Retinal pigment epithelial cell (primary cell): ENCODE results near the gene DCAF5.
"Not testable (repeated sequence)": the region's sequence is repeated elsewhere in the genome, so short reads cannot be mapped to it uniquely, and the experiment has no call there.

Experiments
- DNase-seq: peaks from one replicate; pipeline ENCODE4 v3.0.0-alpha.2; 2010; ENCODE audit warnings: low read depth
- H3K4me3 ChIP-seq: 2 replicates; pipeline ENCODE4 v1.5.1; 2011; ENCODE audit warnings: mild to moderate bottlenecking, low read length, control low read depth, moderate library complexity
- TF ChIP-seq, protein P1 (sequence below): conservative IDR thresholded peaks from 2 replicates; pipeline ENCODE4 v1.5.1; 2011; ENCODE audit warnings: low read depth, low read length, control low read depth, inconsistent platforms

Gene DCAF5

DNA sequence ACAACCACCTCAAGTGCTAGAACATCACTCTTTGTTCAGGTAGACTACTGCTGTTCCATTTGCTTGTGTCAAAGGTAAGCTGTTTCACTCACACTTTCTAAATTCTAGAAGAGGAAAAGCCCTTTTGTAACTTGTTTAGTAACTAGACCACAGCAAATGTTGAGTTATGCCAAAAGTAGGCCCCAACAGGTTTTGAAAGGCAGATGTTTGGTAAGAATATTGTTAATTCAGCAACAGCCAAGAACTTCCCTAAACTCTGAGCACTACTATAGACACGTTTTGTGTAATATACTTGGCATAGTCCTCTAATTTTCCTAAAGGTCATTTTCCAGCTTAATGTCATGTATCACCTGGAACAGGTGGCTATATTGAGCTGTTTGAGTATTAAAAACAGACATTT, 79.0 kb downstream of the DCAF5 start:
- TF ChIP-seq, protein P1, sequence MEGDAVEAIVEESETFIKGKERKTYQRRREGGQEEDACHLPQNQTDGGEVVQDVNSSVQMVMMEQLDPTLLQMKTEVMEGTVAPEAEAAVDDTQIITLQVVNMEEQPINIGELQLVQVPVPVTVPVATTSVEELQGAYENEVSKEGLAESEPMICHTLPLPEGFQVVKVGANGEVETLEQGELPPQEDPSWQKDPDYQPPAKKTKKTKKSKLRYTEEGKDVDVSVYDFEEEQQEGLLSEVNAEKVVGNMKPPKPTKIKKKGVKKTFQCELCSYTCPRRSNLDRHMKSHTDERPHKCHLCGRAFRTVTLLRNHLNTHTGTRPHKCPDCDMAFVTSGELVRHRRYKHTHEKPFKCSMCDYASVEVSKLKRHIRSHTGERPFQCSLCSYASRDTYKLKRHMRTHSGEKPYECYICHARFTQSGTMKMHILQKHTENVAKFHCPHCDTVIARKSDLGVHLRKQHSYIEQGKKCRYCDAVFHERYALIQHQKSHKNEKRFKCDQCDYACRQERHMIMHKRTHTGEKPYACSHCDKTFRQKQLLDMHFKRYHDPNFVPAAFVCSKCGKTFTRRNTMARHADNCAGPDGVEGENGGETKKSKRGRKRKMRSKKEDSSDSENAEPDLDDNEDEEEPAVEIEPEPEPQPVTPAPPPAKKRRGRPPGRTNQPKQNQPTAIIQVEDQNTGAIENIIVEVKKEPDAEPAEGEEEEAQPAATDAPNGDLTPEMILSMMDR: no peak
- DNase-seq: no peak

DNA sequence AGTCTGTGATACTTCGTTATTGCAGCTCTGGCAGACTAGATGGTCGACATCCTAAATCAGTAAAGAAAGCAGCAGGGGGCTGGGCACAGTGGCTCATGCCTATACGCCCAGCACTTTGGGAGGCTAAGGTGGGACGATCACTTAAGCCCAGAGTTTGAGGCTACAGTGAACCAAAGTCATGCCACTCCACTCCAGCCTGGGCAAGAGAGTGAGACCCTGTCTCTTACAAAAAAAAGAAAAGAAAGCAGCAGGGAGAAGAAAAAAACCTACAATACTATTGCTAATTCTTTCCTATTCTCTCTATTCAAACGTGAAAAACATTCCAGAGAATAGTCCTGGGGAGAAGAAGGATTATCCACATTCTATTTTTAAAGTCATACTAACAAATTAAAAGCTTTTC, 79.5 kb downstream of the DCAF5 start:
- no peak for DNase-seq
- TF ChIP-seq, protein P1: no peak
- no peak overlapping the region for H3K4me3 ChIP-seq

More for the DNA sequence above, 79.0 kb downstream of the DCAF5 start:
- no peak overlapping the region for H3K4me3 ChIP-seq

GRCh38 chr14:69072584-69072983, 80.3 kb downstream of the DCAF5 start:
- no peak overlapping the region for H3K4me3 ChIP-seq
- TF ChIP-seq, protein P1: no peak
- DNase-seq: no peak

GRCh38 chr14:69068744-69069421, 84.0 kb downstream of the DCAF5 start:
- TF ChIP-seq, protein P1: no peak
- H3K4me3 ChIP-seq: no peak overlapping the region
- DNase-seq: no peak

GRCh38 chr14:69066396-69067171, 86.3 kb downstream of the DCAF5 start:
- no peak overlapping the region for H3K4me3 ChIP-seq
- TF ChIP-seq, protein P1: no peak
- DNase-seq: no peak

GRCh38 chr14:69065934-69066333, 87.0 kb downstream of the DCAF5 start:
- not testable (repeated sequence) for H3K4me3 ChIP-seq, DNase-seq

DNA sequence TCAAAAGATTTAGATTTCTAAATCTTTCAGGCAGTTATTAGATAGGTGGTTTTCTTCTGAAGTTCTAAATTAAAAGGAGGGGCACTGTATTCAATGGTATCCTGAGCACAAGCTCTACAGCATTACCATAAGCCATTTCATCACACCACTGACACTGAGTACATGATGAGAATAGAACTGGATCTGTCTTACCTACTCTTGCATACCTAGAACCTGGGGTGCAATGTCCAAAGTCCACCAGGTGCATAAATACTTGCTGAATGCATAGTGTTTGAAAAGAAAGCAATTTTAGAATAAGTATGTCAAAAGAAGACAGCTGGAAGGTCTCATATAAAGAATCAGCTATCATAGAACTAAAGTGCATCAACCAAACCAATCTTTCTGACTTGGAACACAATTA, 88.3 kb downstream of the DCAF5 start:
- TF ChIP-seq, protein P1: no peak
- H3K4me3 ChIP-seq: no peak overlapping the region
- DNase-seq: no peak
